ENCODE measurements around the gene SLC25A5.
"Not testable (repeated sequence)": the region's sequence is repeated elsewhere in the genome, so short reads cannot be mapped to it uniquely, and the experiment has no call there.

The SLC25A5 gene

GRCh38 chrX:119477812-119478232, 9.6 kb downstream of the SLC25A5 start:
- DNase-seq (ENCODE audit: low read depth), result peak; percentile 60

- no peak for DNase-seq (ENCODE audit: low read depth)
Measured at GRCh38 chrX:119478504-119478903, 10.3 kb downstream of the SLC25A5 start.

- DNase-seq (ENCODE audit: low read depth), result no peak
Measured at GRCh38 chrX:119479845-119480244, 11.6 kb downstream of the SLC25A5 start.

GRCh38 chrX:119481323-119481801, 13.1 kb downstream of the SLC25A5 start:
- no peak for DNase-seq (ENCODE audit: low read depth)

- DNase-seq (ENCODE audit: low read depth), result no peak
Measured at GRCh38 chrX:119482041-119482440, 13.8 kb downstream of the SLC25A5 start.

- DNase-seq (ENCODE audit: low read depth), result no peak
Measured at GRCh38 chrX:119482481-119483480, 14.5 kb downstream of the SLC25A5 start.

GRCh38 chrX:119486745-119487144, 18.5 kb downstream of the SLC25A5 start:
- DNase-seq (ENCODE audit: low read depth), result no peak

GRCh38 chrX:119487766-119488165, 19.5 kb downstream of the SLC25A5 start:
- not testable (repeated sequence) for DNase-seq (ENCODE audit: low read depth)

- DNase-seq (ENCODE audit: low read depth), result no peak
Measured at GRCh38 chrX:119488749-119489148, 20.5 kb downstream of the SLC25A5 start.

GRCh38 chrX:119489212-119490074, 21.2 kb downstream of the SLC25A5 start:
- DNase-seq (ENCODE audit: low read depth), result no peak

- no peak for DNase-seq (ENCODE audit: low read depth)
Measured at GRCh38 chrX:119492463-119492862, 24.2 kb downstream of the SLC25A5 start.

GRCh38 chrX:119493851-119494495, 25.7 kb downstream of the SLC25A5 start:
- not testable (repeated sequence) for DNase-seq (ENCODE audit: low read depth)

GRCh38 chrX:119495734-119496726, 27.8 kb downstream of the SLC25A5 start:
- DNase-seq (ENCODE audit: low read depth), result no peak

- DNase-seq (ENCODE audit: low read depth), result no peak
Measured at GRCh38 chrX:119497185-119497584, 28.9 kb downstream of the SLC25A5 start.

GRCh38 chrX:119500061-119500800, 32.0 kb downstream of the SLC25A5 start:
- DNase-seq (ENCODE audit: low read depth), result no peak

GRCh38 chrX:119501511-119502148, 33.4 kb downstream of the SLC25A5 start:
- no peak for DNase-seq (ENCODE audit: low read depth)

GRCh38 chrX:119502727-119503483, 34.7 kb downstream of the SLC25A5 start:
- DNase-seq (ENCODE audit: low read depth), result no peak

- DNase-seq (ENCODE audit: low read depth), result peak; percentile 65
Measured at GRCh38 chrX:119503484-119503861, 35.2 kb downstream of the SLC25A5 start.

GRCh38 chrX:119505145-119505544, 36.9 kb downstream of the SLC25A5 start:
- DNase-seq (ENCODE audit: low read depth), result not testable (repeated sequence)

All from GM04504 (cell line).